ENCODE measurements around the gene MACROD2. TPM values are rescaled to one million over a fixed set of nuclear protein-coding genes. Genes with fewer than 3 reads are reported as not detected.

Gene MACROD2
- total RNA-seq, 1 experiment from 2014 or later = 1.6 TPM

GRCh38 chr20:15063081-15063480, 1067.8 kb downstream of the MACROD2 start:
- Histone ChIP-seq H3K56ac (ENCODE audit: insufficient read length, low read depth, low read length) (no peak overlapping the region), H3K9ac (ENCODE audit: extremely low read depth, insufficient read length, low read length) (no peak overlapping the region), H3K4me1 (ENCODE audit: insufficient read depth, low read length) (0 out of 2 replicates have a peak, but pooled peaks cover 2% of the 10 kb centered on the region), H2AK5ac (ENCODE audit: insufficient read length, low read length) (no peak overlapping the region), H3K27me3 (ENCODE audit: insufficient read depth, low read length) (no peaks in the 10 kb centered on the region), H3T11ph (ENCODE audit: low read length) (no peak overlapping the region), H3K14ac (ENCODE audit: insufficient read depth, low read length) (no peak overlapping the region), H4K5ac (ENCODE audit: insufficient read length, low read depth, low read length) (no peak overlapping the region), H3K23ac (ENCODE audit: insufficient read length, low read depth, low read length) (no peak overlapping the region), H3K79me1 (ENCODE audit: insufficient read depth, low read depth, low read length, poor library complexity, severe bottlenecking) (no peaks in the 10 kb centered on the region), H3K4me2 (ENCODE audit: insufficient read depth, insufficient read length, low read length) (no peak overlapping the region), H3K4ac (ENCODE audit: low read depth, low read length) (no peak overlapping the region), H4K91ac (ENCODE audit: insufficient read length, low read depth, low read length) (no peak overlapping the region), H2AFZ (ENCODE audit: low read length) (no peak overlapping the region), H3K23me2 (ENCODE audit: insufficient read length, low read depth, low read length, poor library complexity, severe bottlenecking) (no peaks in the 10 kb centered on the region), H3K9me3 (ENCODE audit: control insufficient read depth, low read depth, low read length) (no peaks in the 10 kb centered on the region), H2BK15ac (ENCODE audit: low read depth, low read length) (no peak overlapping the region), H2BK5ac (ENCODE audit: insufficient read length, low read length) (no peak overlapping the region), H2BK20ac (ENCODE audit: low read depth, low read length, poor library complexity, severe bottlenecking) (no peak overlapping the region), H2BK12ac (ENCODE audit: insufficient read length, low read depth, low read length) (no peak overlapping the region), H3K18ac (ENCODE audit: insufficient read length, low read depth, low read length) (no peak overlapping the region), H2BK120ac (ENCODE audit: low read depth, low read length, poor library complexity, severe bottlenecking) (no peak overlapping the region), H3K27ac (ENCODE audit: insufficient read length, low read depth, low read length) (no peak overlapping the region), H3K79me2 (ENCODE audit: insufficient read depth, low read length) (no peaks in the 10 kb centered on the region), H4K20me1 (ENCODE audit: control insufficient read depth, insufficient read depth, insufficient read length) (no peaks in the 10 kb centered on the region), H4K8ac (replicated peaks; ENCODE audit: insufficient read length, low read depth, low read length) (no peak overlapping the region)
- no peaks in the 10 kb centered on the region for H3K27me3 Mint-ChIP-seq (ENCODE audit: low read depth)
- H3K4me3 Mint-ChIP-seq = no peak overlapping the region
- H3K4me1 Mint-ChIP-seq = peaks cover 14 to 18% of the 10 kb centered on the region in 2 experiments
- H3K36me3 Mint-ChIP-seq (ENCODE audit: insufficient read depth in 1 of 3, low read depth in 3 of 3) = no peaks in the 10 kb centered on the region
- DNase-seq = no peak
- TF ChIP-seq CTCF (conservative IDR thresholded peaks at IDR 0.05) = no peak
- H3K27ac Mint-ChIP-seq = no peak overlapping the region
- no CpG with 5 or more reads among the region's 3 CpGs for WGBS (ENCODE audit: extremely low coverage, insufficient read length, low lambda C conversion rate)
- H3K9me3 Mint-ChIP-seq = no peaks in the 10 kb centered on the region; a peak in 1 of 5 replicates

Measured in H9 (cell line).